ENCODE results near the gene MLH1.
"Not testable (repeated sequence)": the region's sequence is repeated elsewhere in the genome, so short reads cannot be mapped to it uniquely, and the experiment has no call there.

The MLH1 gene

DNA sequence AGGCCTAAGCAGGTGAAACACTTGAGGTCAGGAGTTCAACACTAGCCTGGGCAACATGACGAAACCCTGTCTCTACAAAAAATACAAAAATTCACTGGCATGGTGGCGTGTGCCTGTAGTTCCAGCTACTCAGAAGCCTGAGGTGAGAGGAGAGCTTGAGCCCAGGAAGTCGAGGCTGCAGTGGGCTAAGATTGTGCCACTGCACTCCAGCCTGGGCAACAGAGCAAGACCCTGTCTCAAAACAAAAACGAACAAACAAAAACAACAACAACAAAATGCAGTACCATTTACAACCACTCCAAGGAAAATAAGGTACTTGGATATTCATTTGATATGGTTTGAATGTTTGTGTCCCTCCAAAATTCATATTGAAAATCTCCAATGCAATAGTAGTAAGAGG is 32.8 kb upstream of the MLH1 start:
- CTCF ChIA-PET: interaction anchor here (1.0 to 9.9 kb wide), 11 partner anchors 10 to 233 kb away, joined by 3 to 92 read pairs (median 11); partner anchors contain the start of gene TRANK1
- H3K4me1 ChIP-seq (ENCODE audit: control extremely low read depth in 1 of 4, control insufficient read depth in 4 of 4, insufficient read depth in 4 of 4, low read length in 3 of 4): peaks cover 0 to 18% (median 6%) of the 10 kb centered on the region in 4 experiments
- H3K4me3 ChIP-seq (ENCODE audit: control insufficient read depth in 1 of 7, extremely low read depth in 1 of 7, insufficient read depth in 4 of 7, low read depth in 2 of 7, low read length in 6 of 7): no peak overlapping the region
- POLR2A ChIA-PET: no interaction called here
- no peak overlapping the region for H3K27ac ChIP-seq (ENCODE audit: insufficient read depth in 1 of 2, low read depth in 1 of 2, low read length in 2 of 2, poor library complexity in 1 of 2, severe bottlenecking in 2 of 2)
- no peaks in the 10 kb centered on the region for H3K27me3 ChIP-seq (replicated peaks in 2 of 5; ENCODE audit: control insufficient read depth in 4 of 5, insufficient read depth in 5 of 5, low read length in 4 of 5)
- no peaks in the 10 kb centered on the region for H3K36me3 ChIP-seq (ENCODE audit: control insufficient read depth in 4 of 4, insufficient read depth in 4 of 4, low read length in 3 of 4)
- DNase-seq: no peak
- H3K9me3 ChIP-seq (ENCODE audit: control extremely low read depth in 1 of 5, control insufficient read depth in 4 of 5, insufficient read depth in 2 of 5, low read depth in 1 of 5, low read length in 4 of 5): no peaks in the 10 kb centered on the region
- WGBS (ENCODE audit: insufficient coverage): 94% methylated on average over 3 of the region's 4 CpGs

- CTCF ChIA-PET: interaction anchor here (0.7 to 9.9 kb wide), 3 partner anchors 57 to 90 kb away, joined by 3 to 92 read pairs (median 4); no protein-coding TSS in a partner anchor
Measured at GRCh38 chr3:36963008-36963407, 30.3 kb upstream of the MLH1 start.

DNA sequence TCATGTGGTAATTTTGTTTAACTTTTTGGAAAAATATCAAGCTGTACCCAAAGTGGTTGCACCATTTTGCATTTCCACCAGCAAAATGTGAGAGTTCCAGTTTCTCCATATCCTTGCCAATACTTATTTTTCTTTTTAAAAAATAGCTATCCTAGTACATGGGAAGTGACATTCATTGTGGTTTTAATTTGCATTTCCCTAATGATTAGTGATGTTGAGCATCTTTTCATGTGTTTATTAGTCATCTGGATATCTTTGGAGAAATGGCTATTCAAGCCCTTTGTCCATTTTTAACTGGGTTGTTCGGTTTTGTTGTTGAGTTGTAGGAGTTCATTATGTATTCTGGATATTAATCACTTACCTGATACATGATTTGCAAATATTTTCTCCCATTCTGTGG is 29.0 kb upstream of the MLH1 start:
- no CpG with 5 or more reads among the region's 1 CpG for WGBS (ENCODE audit: insufficient coverage)
- CTCF ChIA-PET: interaction anchor here (0.9 to 1.2 kb wide), 2 partner anchors 60 to 62 kb away, joined by 3 read pairs; no protein-coding TSS in a partner anchor
- no peaks in the 10 kb centered on the region for H3K27me3 ChIP-seq (replicated peaks in 2 of 5; ENCODE audit: control insufficient read depth in 4 of 5, insufficient read depth in 5 of 5, low read length in 4 of 5)

More at GRCh38 chr3:36963008-36963407, 30.3 kb upstream of the MLH1 start:
- DNase-seq; H3K27me3 ChIP-seq (replicated peaks in 2 of 5; ENCODE audit: control insufficient read depth in 4 of 5, insufficient read depth in 5 of 5, low read length in 4 of 5); H3K27ac ChIP-seq (ENCODE audit: insufficient read depth in 1 of 2, low read depth in 1 of 2, low read length in 2 of 2, poor library complexity in 1 of 2, severe bottlenecking in 2 of 2); H3K36me3 ChIP-seq (ENCODE audit: control insufficient read depth in 4 of 4, insufficient read depth in 4 of 4, low read length in 3 of 4); H3K9me3 ChIP-seq (ENCODE audit: control extremely low read depth in 1 of 5, control insufficient read depth in 4 of 5, insufficient read depth in 2 of 5, low read depth in 1 of 5, low read length in 4 of 5); H3K4me3 ChIP-seq (ENCODE audit: control insufficient read depth in 1 of 7, extremely low read depth in 1 of 7, insufficient read depth in 4 of 7, low read depth in 2 of 7, low read length in 6 of 7); POLR2A ChIA-PET: not testable (repeated sequence)
- WGBS (ENCODE audit: insufficient coverage): no CpG with 5 or more reads among the region's 7 CpGs
- H3K4me1 ChIP-seq (ENCODE audit: control extremely low read depth in 1 of 4, control insufficient read depth in 4 of 4, insufficient read depth in 4 of 4, low read length in 3 of 4): peaks cover 0 to 15% (median 7%) of the 10 kb centered on the region in 4 experiments

GRCh38 chr3:36964817-36965216 is 28.5 kb upstream of the MLH1 start:
- Histone ChIP-seq H3K4me3 (ENCODE audit: control insufficient read depth in 1 of 7, extremely low read depth in 1 of 7, insufficient read depth in 4 of 7, low read depth in 2 of 7, low read length in 6 of 7) (no peak overlapping the region), H3K36me3 (ENCODE audit: control insufficient read depth in 4 of 4, insufficient read depth in 4 of 4, low read length in 3 of 4) (no peaks in the 10 kb centered on the region), H3K9me3 (ENCODE audit: control extremely low read depth in 1 of 5, control insufficient read depth in 4 of 5, insufficient read depth in 2 of 5, low read depth in 1 of 5, low read length in 4 of 5) (no peaks in the 10 kb centered on the region), H3K4me1 (ENCODE audit: control extremely low read depth in 1 of 4, control insufficient read depth in 4 of 4, insufficient read depth in 4 of 4, low read length in 3 of 4) (peaks cover 3 to 21% (median 11%) of the 10 kb centered on the region in 4 experiments), H3K27ac (ENCODE audit: insufficient read depth in 1 of 2, low read depth in 1 of 2, low read length in 2 of 2, poor library complexity in 1 of 2, severe bottlenecking in 2 of 2) (no peak overlapping the region), H3K27me3 (replicated peaks in 2 of 5; ENCODE audit: control insufficient read depth in 4 of 5, insufficient read depth in 5 of 5, low read length in 4 of 5) (no peaks in the 10 kb centered on the region)
- CTCF ChIA-PET: no interaction called here
- POLR2A ChIA-PET: no interaction called here
- peak in 2 of 3 donors; percentile 50 to 66 for DNase-seq

More for the DNA sequence above, 29.0 kb upstream of the MLH1 start:
- Histone ChIP-seq H3K9me3 (ENCODE audit: control extremely low read depth in 1 of 5, control insufficient read depth in 4 of 5, insufficient read depth in 2 of 5, low read depth in 1 of 5, low read length in 4 of 5) (no peaks in the 10 kb centered on the region), H3K4me1 (ENCODE audit: control extremely low read depth in 1 of 4, control insufficient read depth in 4 of 4, insufficient read depth in 4 of 4, low read length in 3 of 4) (peaks cover 0 to 17% (median 9%) of the 10 kb centered on the region in 4 experiments), H3K4me3 (ENCODE audit: control insufficient read depth in 1 of 7, extremely low read depth in 1 of 7, insufficient read depth in 4 of 7, low read depth in 2 of 7, low read length in 6 of 7) (no peak overlapping the region), H3K27ac (ENCODE audit: insufficient read depth in 1 of 2, low read depth in 1 of 2, low read length in 2 of 2, poor library complexity in 1 of 2, severe bottlenecking in 2 of 2) (no peak overlapping the region), H3K36me3 (ENCODE audit: control insufficient read depth in 4 of 4, insufficient read depth in 4 of 4, low read length in 3 of 4) (no peaks in the 10 kb centered on the region)
- POLR2A ChIA-PET: no interaction called here
- no peak for DNase-seq

GRCh38 chr3:36965440-36965839 is 27.9 kb upstream of the MLH1 start:
- H3K27ac ChIP-seq (ENCODE audit: insufficient read depth in 1 of 2, low read depth in 1 of 2, low read length in 2 of 2, poor library complexity in 1 of 2, severe bottlenecking in 2 of 2): no peak overlapping the region
- no peak overlapping the region for H3K4me3 ChIP-seq (ENCODE audit: control insufficient read depth in 1 of 7, extremely low read depth in 1 of 7, insufficient read depth in 4 of 7, low read depth in 2 of 7, low read length in 6 of 7)
- H3K9me3 ChIP-seq (ENCODE audit: control extremely low read depth in 1 of 5, control insufficient read depth in 4 of 5, insufficient read depth in 2 of 5, low read depth in 1 of 5, low read length in 4 of 5): no peaks in the 10 kb centered on the region
- H3K36me3 ChIP-seq (ENCODE audit: control insufficient read depth in 4 of 4, insufficient read depth in 4 of 4, low read length in 3 of 4): no peaks in the 10 kb centered on the region
- DNase-seq: peak in 1 of 3 donors; percentile 12
- ChIA-PET POLR2A (interaction anchor here (0.7 kb wide), 1 partner anchor 14 kb away, joined by 3 read pairs; no protein-coding TSS in a partner anchor), CTCF (interaction anchor here (1.4 to 1.9 kb wide), 3 partner anchors 9 to 60 kb away, joined by 5 to 8 read pairs (median 8); no protein-coding TSS in a partner anchor)
- peaks cover 6 to 27% (median 15%) of the 10 kb centered on the region in 4 experiments for H3K4me1 ChIP-seq (ENCODE audit: control extremely low read depth in 1 of 4, control insufficient read depth in 4 of 4, insufficient read depth in 4 of 4, low read length in 3 of 4)
- no peaks in the 10 kb centered on the region for H3K27me3 ChIP-seq (replicated peaks in 2 of 5; ENCODE audit: control insufficient read depth in 4 of 5, insufficient read depth in 5 of 5, low read length in 4 of 5)
- WGBS (ENCODE audit: insufficient coverage): 89% methylated on average over 3 of the region's 3 CpGs

GRCh38 chr3:36969085-36969484 is 24.2 kb upstream of the MLH1 start:
- H3K27ac ChIP-seq (ENCODE audit: insufficient read depth in 1 of 2, low read depth in 1 of 2, low read length in 2 of 2, poor library complexity in 1 of 2, severe bottlenecking in 2 of 2): peak overlapping the region in 1 of 2 experiments; percentile 77
- CTCF ChIA-PET: interaction anchor here (0.5 to 2.0 kb wide), 4 partner anchors 19 to 143 kb away, joined by 3 to 6 read pairs (median 3); no protein-coding TSS in a partner anchor
- H3K9me3 ChIP-seq (ENCODE audit: control extremely low read depth in 1 of 5, control insufficient read depth in 4 of 5, insufficient read depth in 2 of 5, low read depth in 1 of 5, low read length in 4 of 5): no peaks in the 10 kb centered on the region
- POLR2A ChIA-PET: interaction anchor here (0.8 kb wide), 1 partner anchor 9 kb away, joined by 3 read pairs; no protein-coding TSS in a partner anchor
- 89% methylated on average over 2 of the region's 4 CpGs for WGBS (ENCODE audit: insufficient coverage)
- no peaks in the 10 kb centered on the region for H3K27me3 ChIP-seq (replicated peaks in 2 of 5; ENCODE audit: control insufficient read depth in 4 of 5, insufficient read depth in 5 of 5, low read length in 4 of 5)
- H3K4me3 ChIP-seq (ENCODE audit: control insufficient read depth in 1 of 7, extremely low read depth in 1 of 7, insufficient read depth in 4 of 7, low read depth in 2 of 7, low read length in 6 of 7): no peak overlapping the region
- DNase-seq: no peak
- peaks cover 0 to 2% (median 0%) of the 10 kb centered on the region in 4 experiments for H3K36me3 ChIP-seq (ENCODE audit: control insufficient read depth in 4 of 4, insufficient read depth in 4 of 4, low read length in 3 of 4)
- H3K4me1 ChIP-seq (ENCODE audit: control extremely low read depth in 1 of 4, control insufficient read depth in 4 of 4, insufficient read depth in 4 of 4, low read length in 3 of 4): peaks cover 6 to 33% (median 15%) of the 10 kb centered on the region in 4 experiments
